GM12878 (cell line): ENCODE results near the gene ZSWIM3. TPM values are rescaled to one million over a fixed set of nuclear protein-coding genes. Genes with fewer than 3 reads are reported as not detected.
"Not testable (repeated sequence)": the region's sequence is repeated elsewhere in the genome, so short reads cannot be mapped to it uniquely, and the experiment has no call there.

Experiments
- ATAC-seq: fragments of 200-7000 bp; cut with Tn5 transposase; 3 replicates; pipeline ENCODE4 v1.9.1; 2020; ENCODE audit warnings: mild to moderate bottlenecking, moderate library complexity
- BruUV-seq: library from RNA; stranded (reverse); fragments of 400-500 nt; replicated peaks from 2 replicates; lab custom pipeline; 2021; lab: Mats Ljungman, UMichigan
- CTCF ChIA-PET: fragments of 300-600 bp; sonication (Branson Sonifier 250); formaldehyde crosslinking; extraction: SDS; loops from one replicate; lab custom pipeline; 2021; ENCODE audit warnings: inconsistent platforms; lab: Yijun Ruan, JAX
- POLR2A ChIA-PET: fragments of 350-600 bp; formaldehyde crosslinking; extraction: SDS; loops from one replicate; lab custom pipeline; 2021; ENCODE audit warnings: inconsistent platforms; lab: Charles Lee
- RAD21 ChIA-PET: fragments of 300-600 bp; sonication (Branson Sonifier 250); formaldehyde crosslinking; loops from one replicate; lab custom pipeline; 2023; ENCODE audit warnings: antibody characterized with exemption; ENCODE audit not compliant: unreplicated experiment; lab: Charles Lee
- SMC1A ChIA-PET: fragments of 300-600 bp; sonication (Branson Sonifier 250); formaldehyde crosslinking; loops from one replicate; lab custom pipeline; 2023; ENCODE audit not compliant: unreplicated experiment, uncharacterized antibody; lab: Charles Lee
- DNase-seq: peaks from one replicate; pipeline ENCODE4 v3.0.0-alpha.2; 2011; ENCODE audit warnings: low read depth, low spot score
- FAIRE-seq: peaks from 3 replicates; lab custom pipeline; 2011; peaks lifted over from hg19 to GRCh38; lab: Jason Lieb, UNC
- H2AFZ ChIP-seq: 2 replicates; pipeline ENCODE4 v1.6.0; 2011; ENCODE audit warnings: low read depth, low read length, control low read depth; ENCODE audit not compliant: control insufficient read depth
- H3K27ac ChIP-seq: 2 replicates; pipeline ENCODE4 v1.5.1; 2011; ENCODE audit warnings: control low read depth; ENCODE audit not compliant: control insufficient read depth, insufficient read depth
- H3K27me3 ChIP-seq, 2 experiments: replicated peaks in 1 of 2; 2 replicates each; pipeline versions ENCODE4 v1.6.0 to v1.6.1; 2011; ENCODE audit warnings: low read length in 1 of 2; ENCODE audit not compliant: control insufficient read depth in 2 of 2, insufficient read depth in 2 of 2
- H3K36me3 ChIP-seq, 2 experiments: 2 replicates each; pipeline ENCODE4 v1.5.1; 2011; ENCODE audit warnings: low read length in 1 of 2; ENCODE audit not compliant: control insufficient read depth in 2 of 2, insufficient read depth in 2 of 2
- H3K4me1 ChIP-seq: 2 replicates; pipeline ENCODE4 v1.6.1; 2011; ENCODE audit warnings: mild to moderate bottlenecking, low read length, moderate library complexity, mixed read lengths; ENCODE audit not compliant: control insufficient read depth, insufficient read depth
- H3K4me2 ChIP-seq: 2 replicates; pipeline ENCODE4 v1.6.0; 2011; ENCODE audit warnings: control low read depth; ENCODE audit not compliant: control insufficient read depth, insufficient read depth
- H3K4me3 ChIP-seq: fragments of 200-600 bp; sonication (generic); 2 replicates; pipeline ENCODE4 v1.5.1; 2016
- H3K79me2 ChIP-seq: 2 replicates; pipeline ENCODE4 v1.6.0; 2011; ENCODE audit warnings: low read length; ENCODE audit not compliant: control insufficient read depth, insufficient read depth
- H3K9ac ChIP-seq: 2 replicates; pipeline ENCODE4 v1.8.0; 2011; ENCODE audit warnings: low read length, control low read depth, mixed read lengths; ENCODE audit not compliant: control insufficient read depth, insufficient read depth
- H3K9me3 ChIP-seq: replicated peaks from 3 replicates; pipeline ENCODE4 v1.5.1; 2011; ENCODE audit warnings: mild to moderate bottlenecking, low read length; ENCODE audit not compliant: control insufficient read depth, insufficient read depth
- H4K20me1 ChIP-seq: 2 replicates; pipeline ENCODE4 v1.6.0; 2011; ENCODE audit not compliant: control insufficient read depth, insufficient read depth
- CBFB ChIP-seq: IDR thresholded peaks from 2 replicates; pipeline ENCODE4 v1.6.1; 2016; ENCODE audit warnings: antibody characterized with exemption, low read depth
- POLR2A ChIP-seq: IDR thresholded peaks from 2 replicates; pipeline ENCODE4 v1.6.1; 2011; ENCODE audit warnings: low read depth, mild to moderate bottlenecking, low read length
- RAD51 ChIP-seq: fragments of 450-650 bp; IDR thresholded peaks from 2 replicates; pipeline ENCODE4 v1.6.1; 2016; ENCODE audit warnings: moderate library complexity, mild to moderate bottlenecking, inconsistent platforms
- SIX5 ChIP-seq: IDR thresholded peaks from 2 replicates; pipeline ENCODE4 v1.6.1; 2011; ENCODE audit warnings: mild to moderate bottlenecking, low read depth, low read length, moderate library complexity; ENCODE audit not compliant: severe bottlenecking
- SPI1 ChIP-seq: IDR thresholded peaks from 2 replicates; pipeline ENCODE4 v1.6.1; 2011; ENCODE audit warnings: low read depth, mild to moderate bottlenecking, low read length, moderate library complexity, borderline replicate concordance; ENCODE audit not compliant: insufficient read depth
- TCF3 ChIP-seq: IDR thresholded peaks from 2 replicates; pipeline ENCODE4 v1.6.1; 2012; ENCODE audit warnings: low read depth, mild to moderate bottlenecking, low read length, borderline replicate concordance; ENCODE audit not compliant: insufficient read depth
- ZBED1 ChIP-seq: IDR thresholded peaks from 2 replicates; pipeline ENCODE4 v1.6.1; 2016; ENCODE audit warnings: borderline replicate concordance
- WGBS: methylation state at CpG from one replicate; pipeline ENCODE4 v1.1.6; 2016; ENCODE audit warnings: low lambda C conversion rate; ENCODE audit not compliant: insufficient replicate concordance, insufficient coverage; ENCODE audit errors: missing lambda C conversion rate; 5-methylcytosine and 5-hydroxymethylcytosine counted together
- in situ Hi-C: fragments of 300-500 bp; cut with MboI; formaldehyde crosslinking; loops from 9 replicates; pipeline ENCODE4 v1.14.3; 2018; ENCODE audit warnings: mixed read lengths
- intact Hi-C: fragments of 100-400 bp; cut with micrococcal nuclease; formaldehyde crosslinking; loops from one replicate; pipeline ENCODE4 v1.14.2; 2022; ENCODE audit not compliant: unreplicated experiment
- polyA plus RNA-seq, 11 experiments: library from polyadenylated mRNA; depleted of rRNA in 4 of 11; unstranded in 6 of 11; stranded (reverse) in 5 of 11; fragments of >200 nt; fragmentation: Nextera tagmentation in 4 of 11; fragmentation: Illumina TruSeq in 1 of 11; extraction: Ambion mirVana in 4 of 11; extraction: Trizol in 1 of 11; gene quantifications; 1 replicate in 1 of 11; 2 replicates in 10 of 11; pipeline versions ENCODE4 v1.2.1 to v1.2.3, GENCODE V29; 2011 to 2016; ENCODE audit warnings: inconsistent platforms in 2 of 11, missing spikeins in 2 of 11, low read depth in 1 of 11
- total RNA-seq, 4 experiments: library from RNA; depleted of rRNA in 3 of 4; stranded (reverse); fragments of >200 nt in 3 of 4; fragmentation: Illumina TruSeq in 1 of 4; extraction: Trizol in 1 of 4; gene quantifications; 2 replicates each; pipeline versions ENCODE4 v1.2.1 to v1.2.3, GENCODE V29; 2013 to 2021
- TF ChIP-seq, protein P1 (sequence below): fragments of 450-650 bp; IDR thresholded peaks from 2 replicates; pipeline ENCODE4 v1.6.1; 2017; ENCODE audit warnings: borderline replicate concordance

The ZSWIM3 gene
- total and polyA plus RNA-seq, 10 of the 15 experiments (the other 5 are each of a cell fraction or from before 2014, with no cell fraction given), result 1.6 to 5.1 (median 4.2) TPM

DNA sequence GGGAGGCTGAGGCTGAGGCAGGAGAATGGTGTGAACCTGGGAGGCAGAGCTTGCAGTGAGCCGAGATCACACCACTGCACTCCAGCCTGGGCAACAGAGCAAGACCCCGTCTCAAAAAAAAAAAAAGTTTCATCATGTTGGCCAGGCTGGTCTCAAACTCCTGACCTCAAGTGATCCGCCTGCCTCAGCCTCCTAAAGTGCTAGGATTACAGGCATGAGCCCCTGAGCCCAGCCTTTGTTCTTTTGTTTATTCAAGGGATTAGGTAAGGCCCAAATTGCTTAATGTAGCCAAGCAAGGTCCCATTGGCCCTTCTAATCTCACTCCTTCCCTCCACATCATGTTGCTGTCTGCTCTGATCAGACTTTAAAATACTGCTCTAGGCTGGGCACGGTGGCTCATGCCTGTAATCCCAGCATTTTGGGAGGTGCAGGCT lies 27.7 kb upstream of the ZSWIM3 start:
- RAD21 ChIA-PET, result interaction anchor here (1.6 kb wide), 1 partner anchor 11 kb away, joined by 3 read pairs; no protein-coding TSS in a partner anchor
- H3K79me2 ChIP-seq, in situ Hi-C loops, H4K20me1 ChIP-seq, H3K4me2 ChIP-seq, H3K27ac ChIP-seq, H3K4me1 ChIP-seq, H3K4me3 ChIP-seq, BruUV-seq, H3K36me3 ChIP-seq, DNase-seq, H3K9ac ChIP-seq, H3K9me3 ChIP-seq, ATAC-seq, FAIRE-seq, intact Hi-C loops, H3K27me3 ChIP-seq, SMC1A ChIA-PET, H2AFZ ChIP-seq: not testable (repeated sequence)
- CTCF ChIA-PET, result interaction anchor here (1.0 to 1.4 kb wide), 2 partner anchors 30 to 31 kb away, joined by 3 to 6 read pairs; no protein-coding TSS in a partner anchor
- POLR2A ChIA-PET, result interaction anchor here (1.4 kb wide), 1 partner anchor 8 kb away, joined by 5 read pairs; no protein-coding TSS in a partner anchor
- WGBS, result 66% methylated on average over 4 of the region's 4 CpGs

DNA sequence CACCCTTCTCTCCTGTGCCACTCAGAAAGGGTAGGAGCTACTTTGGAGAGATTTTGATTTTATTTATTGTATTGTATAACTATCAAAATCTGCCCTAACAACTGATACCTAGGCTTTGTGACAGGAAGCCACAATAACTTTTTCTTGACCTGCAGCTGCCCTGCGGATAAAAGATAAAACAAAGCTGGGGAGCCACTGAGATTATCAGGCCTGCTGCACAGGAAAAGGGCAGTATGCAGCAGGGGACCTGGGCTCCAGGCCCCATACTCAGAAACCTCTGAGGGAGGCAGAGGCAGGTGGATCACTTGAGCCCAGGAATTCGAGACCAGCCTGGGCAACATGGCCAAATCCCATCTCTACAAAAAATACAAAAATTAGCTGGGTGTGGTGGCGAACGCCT lies 24.8 kb upstream of the ZSWIM3 start:
- RAD21 ChIA-PET, result no interaction called here
- no peak for DNase-seq
- H3K27ac ChIP-seq, result no peak overlapping the region
- TF ChIP-seq SIX5 (no peak), RAD51 (no peak), ZBED1 (no peak), SPI1 (no peak), CBFB (no peak), POLR2A (no peak), TCF3 (no peak)
- TF ChIP-seq, protein P1, sequence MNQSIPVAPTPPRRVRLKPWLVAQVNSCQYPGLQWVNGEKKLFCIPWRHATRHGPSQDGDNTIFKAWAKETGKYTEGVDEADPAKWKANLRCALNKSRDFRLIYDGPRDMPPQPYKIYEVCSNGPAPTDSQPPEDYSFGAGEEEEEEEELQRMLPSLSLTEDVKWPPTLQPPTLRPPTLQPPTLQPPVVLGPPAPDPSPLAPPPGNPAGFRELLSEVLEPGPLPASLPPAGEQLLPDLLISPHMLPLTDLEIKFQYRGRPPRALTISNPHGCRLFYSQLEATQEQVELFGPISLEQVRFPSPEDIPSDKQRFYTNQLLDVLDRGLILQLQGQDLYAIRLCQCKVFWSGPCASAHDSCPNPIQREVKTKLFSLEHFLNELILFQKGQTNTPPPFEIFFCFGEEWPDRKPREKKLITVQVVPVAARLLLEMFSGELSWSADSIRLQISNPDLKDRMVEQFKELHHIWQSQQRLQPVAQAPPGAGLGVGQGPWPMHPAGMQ, result no peak
- no peak for ATAC-seq
- H3K9ac ChIP-seq, result no peak overlapping the region
- POLR2A ChIA-PET, result no interaction called here
- no peaks in the 10 kb centered on the region for H3K79me2 ChIP-seq
- H3K4me3 ChIP-seq, result no peak overlapping the region; the same call in 1 of the 2 replicates
- no peaks in the 10 kb centered on the region for H3K9me3 ChIP-seq
- BruUV-seq, result no TSS peak
- intact Hi-C loops, result no loop called here
- H3K4me2 ChIP-seq, result no peak overlapping the region
- H3K4me1 ChIP-seq, result peaks cover 3% of the 10 kb centered on the region
- SMC1A ChIA-PET, result interaction anchor here (0.7 kb wide), 1 partner anchor 267 kb away, joined by 4 read pairs; no protein-coding TSS in a partner anchor
- H4K20me1 ChIP-seq, result no peaks in the 10 kb centered on the region
- H3K36me3 ChIP-seq, result no peaks in the 10 kb centered on the region
- no peak overlapping the region for H2AFZ ChIP-seq
- in situ Hi-C loops, result no loop called here
- 67% methylated on average over 4 of the region's 4 CpGs for WGBS
- no peaks in the 10 kb centered on the region for H3K27me3 ChIP-seq
- CTCF ChIA-PET, result interaction anchor here (1.3 kb wide), 1 partner anchor 10 kb away, joined by 6 read pairs; no protein-coding TSS in a partner anchor
- no peak for FAIRE-seq
